ENCODE results near the gene DNASE1L1. TPM values are rescaled to one million over a fixed set of nuclear protein-coding genes. Genes with fewer than 3 reads are reported as not detected.

Gene DNASE1L1, protein sequence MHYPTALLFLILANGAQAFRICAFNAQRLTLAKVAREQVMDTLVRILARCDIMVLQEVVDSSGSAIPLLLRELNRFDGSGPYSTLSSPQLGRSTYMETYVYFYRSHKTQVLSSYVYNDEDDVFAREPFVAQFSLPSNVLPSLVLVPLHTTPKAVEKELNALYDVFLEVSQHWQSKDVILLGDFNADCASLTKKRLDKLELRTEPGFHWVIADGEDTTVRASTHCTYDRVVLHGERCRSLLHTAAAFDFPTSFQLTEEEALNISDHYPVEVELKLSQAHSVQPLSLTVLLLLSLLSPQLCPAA
- 10 to 100 TPM; 21.8 to 24.3 TPM for total RNA-seq

DNA sequence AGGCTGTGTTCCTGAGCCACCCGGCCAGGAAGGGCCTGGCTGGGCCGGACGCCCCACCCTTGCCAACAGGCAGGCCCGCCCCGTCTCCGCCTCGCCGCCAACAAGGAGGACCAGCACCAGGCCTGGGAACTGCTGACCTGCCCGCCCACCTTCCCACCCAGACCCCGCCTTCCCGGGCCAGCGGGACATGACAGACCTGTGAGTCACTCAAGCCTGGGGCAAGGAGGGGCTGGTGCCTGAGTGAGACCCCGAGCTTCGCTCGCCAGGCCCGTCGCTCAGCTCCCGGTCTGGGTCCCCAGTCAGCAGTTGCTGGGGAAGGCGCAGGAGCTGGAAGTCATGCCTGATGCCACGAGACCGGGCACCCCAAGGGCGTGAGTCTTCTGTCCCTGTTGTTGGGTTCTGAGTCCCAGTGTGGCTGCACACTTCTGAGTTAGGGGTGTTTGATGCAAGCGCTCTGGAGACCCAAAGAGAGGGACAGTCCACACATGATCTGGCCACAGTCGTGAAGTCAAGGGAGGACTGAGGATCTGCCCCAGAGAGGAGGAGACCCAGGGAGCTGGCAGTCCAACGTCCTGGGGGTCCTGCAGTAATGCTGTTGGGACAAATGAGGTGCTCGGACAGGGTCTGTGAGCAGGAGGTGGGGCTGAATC lies at the start of gene DNASE1L1:
DNASE1L1 (minus strand) TSS at position 33 of the 650 bp plus-strand sequence. CDS start 3,686 bp downstream, outside the sequence.
- no peak for DNase-seq
- Mint-ChIP-seq H3K9me3 (no peaks in the 10 kb centered on the region), H3K27ac (peak within 1 kb of the TSS; percentile 72), H3K4me1 (peaks cover 20% of the 10 kb centered on the region), H3K36me3 (ENCODE audit: low read depth) (peaks cover 16% of the 10 kb centered on the region), H3K4me3 (peak within 1 kb of the TSS; percentile 57), H3K27me3 (no peaks in the 10 kb centered on the region)
- POLR2A ChIA-PET, result no interaction called here
- CTCF ChIA-PET, result interaction anchor here (1.3 to 1.7 kb wide), 2 partner anchors 10 kb away, joined by 4 to 12 read pairs; no protein-coding TSS in a partner anchor

DNA sequence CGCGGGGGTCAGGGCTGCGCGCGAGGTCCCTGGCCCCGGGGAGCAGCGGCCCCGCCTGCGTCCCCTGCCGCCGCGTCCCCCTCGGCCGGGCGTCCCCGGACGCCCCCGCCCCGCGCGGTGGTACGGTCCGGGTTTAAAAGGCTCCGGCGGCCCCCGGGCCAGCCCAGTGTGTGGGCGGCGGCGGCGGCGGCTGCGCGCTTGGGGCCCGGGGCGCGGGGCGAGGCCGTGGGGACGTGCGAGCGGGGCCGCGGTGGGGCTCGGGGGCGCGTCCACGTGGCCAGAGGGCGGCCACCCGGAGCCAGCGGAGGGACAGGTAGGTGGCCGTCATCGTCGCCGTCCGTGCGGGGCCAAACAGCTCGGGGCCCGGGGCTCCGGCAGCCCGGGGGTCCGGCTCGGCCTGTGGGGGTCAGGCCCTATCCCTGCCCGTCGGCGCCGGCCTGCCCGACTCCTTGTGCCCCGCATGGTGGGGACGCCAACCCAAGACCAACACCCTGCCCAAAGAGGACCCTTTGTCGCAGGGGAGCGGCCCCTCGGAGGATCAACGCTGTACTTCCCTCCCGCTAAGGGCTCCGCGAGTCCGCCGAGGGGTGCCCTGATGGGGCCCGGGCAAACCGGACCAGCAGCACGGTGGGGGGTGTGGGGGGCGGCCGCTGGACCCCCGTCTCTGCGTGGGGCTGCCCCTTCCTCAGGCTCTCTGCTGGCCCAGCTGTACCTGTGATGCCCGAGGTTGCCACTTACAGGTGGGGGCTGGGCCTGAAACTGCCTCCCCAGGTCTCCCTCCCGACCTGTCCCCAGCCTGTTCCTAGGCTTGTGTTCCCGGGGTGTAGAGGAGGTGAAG lies 49.3 kb upstream of the DNASE1L1 start, which contains the start of gene PLXNA3:
PLXNA3 (plus strand) TSS at position 166 of the 838 bp plus-strand sequence. CDS start 1,903 bp downstream, outside the sequence.
- Mint-ChIP-seq H3K4me1 (peaks cover 9% of the 10 kb centered on the region), H3K27ac (peak within 1 kb of the TSS; percentile 92), H3K9me3 (no peaks in the 10 kb centered on the region), H3K36me3 (ENCODE audit: low read depth) (no peaks in the 10 kb centered on the region), H3K4me3 (peak within 1 kb of the TSS; percentile 90), H3K27me3 (no peaks in the 10 kb centered on the region)
- ChIA-PET POLR2A (no interaction called here), CTCF (interaction anchor here (0.6 to 0.9 kb wide), 3 partner anchors 27 to 76 kb away, joined by 3 to 4 read pairs (median 3); partner anchors contain the start of gene RPL10)
- peak; percentile 50 for DNase-seq

DNA sequence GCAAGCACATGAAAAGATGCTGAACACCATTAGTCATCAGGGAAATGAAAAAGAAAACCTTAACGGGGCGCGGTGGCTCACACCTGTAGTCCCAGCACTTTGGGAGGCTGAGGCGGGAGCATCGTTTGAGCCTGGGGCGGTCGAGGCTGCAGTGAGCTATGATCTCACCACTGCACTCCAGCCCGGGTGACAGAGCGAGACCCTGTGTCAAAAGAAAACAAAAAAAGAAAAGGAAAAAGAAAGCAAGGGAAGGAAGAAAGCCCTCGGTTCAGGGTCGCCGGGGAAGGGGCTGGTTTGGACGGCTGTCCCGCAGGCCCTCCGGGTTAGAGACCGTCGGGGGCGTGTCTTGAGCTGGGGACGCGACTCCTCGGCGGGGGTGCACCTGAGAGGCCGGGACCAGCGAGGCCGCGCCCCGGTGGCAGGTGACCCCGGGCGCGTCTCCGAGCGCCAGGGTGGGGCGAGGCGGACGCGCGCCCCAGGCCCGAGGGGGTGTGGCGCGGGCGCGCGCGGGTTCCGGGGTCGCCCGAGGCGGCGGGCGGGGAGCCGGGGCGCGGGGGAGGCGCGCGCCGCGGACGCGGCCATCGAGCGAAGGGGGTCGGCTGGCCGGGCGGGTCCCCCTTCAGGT lies 48.5 kb upstream of the DNASE1L1 start:
- no peaks in the 10 kb centered on the region for H3K27me3 Mint-ChIP-seq
- DNase-seq, result peak; percentile 48
- peak overlapping the region; percentile 92 for H3K27ac Mint-ChIP-seq
- peaks cover 2% of the 10 kb centered on the region for H3K36me3 Mint-ChIP-seq (ENCODE audit: low read depth)
- peak overlapping the region; percentile 90 for H3K4me3 Mint-ChIP-seq
- POLR2A ChIA-PET, result no interaction called here
- no peaks in the 10 kb centered on the region for H3K9me3 Mint-ChIP-seq
- CTCF ChIA-PET, result interaction anchor here (0.6 kb wide), 1 partner anchor 77 kb away, joined by 3 read pairs; no protein-coding TSS in a partner anchor
- H3K4me1 Mint-ChIP-seq, result peaks cover 9% of the 10 kb centered on the region

DNA sequence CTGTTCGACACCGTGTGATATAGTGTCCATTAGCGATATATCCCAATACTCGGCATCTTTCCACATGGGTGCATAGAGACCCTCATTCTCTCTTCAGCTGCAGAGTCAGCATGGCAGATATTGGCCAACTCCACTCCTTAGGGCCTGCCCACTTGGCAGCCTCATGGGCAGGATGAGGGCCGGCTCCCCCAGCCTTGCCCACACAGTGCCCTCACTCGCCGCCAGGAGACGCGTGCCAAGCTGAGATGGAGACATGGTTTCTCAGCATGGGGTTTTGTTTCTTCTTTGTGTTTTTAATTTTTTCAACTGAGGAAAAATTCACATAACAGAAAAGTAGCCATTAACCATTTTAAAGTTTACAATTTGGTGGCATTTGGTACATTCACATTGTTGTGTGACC lies 43.8 kb upstream of the DNASE1L1 start:
- Mint-ChIP-seq H3K27ac (no peak overlapping the region), H3K27me3 (no peaks in the 10 kb centered on the region), H3K9me3 (no peaks in the 10 kb centered on the region), H3K36me3 (ENCODE audit: low read depth) (peaks cover 4% of the 10 kb centered on the region), H3K4me3 (no peak overlapping the region), H3K4me1 (peaks cover 5% of the 10 kb centered on the region)
- POLR2A ChIA-PET, result no interaction called here
- CTCF ChIA-PET, result interaction anchor here (0.7 to 1.5 kb wide), 3 partner anchors 9 to 412 kb away, joined by 3 to 6 read pairs (median 3); no protein-coding TSS in a partner anchor
- no peak for DNase-seq

DNA sequence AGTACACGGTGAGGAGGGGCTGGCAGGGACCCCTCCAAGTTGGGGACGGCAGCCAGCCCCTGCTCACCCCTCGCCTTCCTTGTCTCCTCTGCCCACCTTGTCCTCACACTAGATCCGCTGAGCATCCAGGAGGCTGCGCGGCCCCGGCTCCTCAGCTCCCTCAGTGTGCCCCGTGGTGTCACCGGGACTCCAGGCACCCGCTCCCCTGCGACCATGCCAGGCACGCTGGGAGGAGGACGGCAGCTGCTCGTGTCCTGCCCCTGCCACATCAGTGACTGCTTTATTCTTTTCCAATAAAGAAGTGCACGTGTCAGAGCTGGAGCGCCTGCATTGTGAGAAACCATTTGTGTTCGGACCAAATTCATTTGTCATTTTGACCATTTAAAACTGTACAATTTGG lies 41.3 kb upstream of the DNASE1L1 start:
- no peak for DNase-seq
- Mint-ChIP-seq H3K27me3 (no peaks in the 10 kb centered on the region), H3K9me3 (no peaks in the 10 kb centered on the region), H3K36me3 (ENCODE audit: low read depth) (peaks cover 9% of the 10 kb centered on the region), H3K27ac (no peak overlapping the region), H3K4me1 (peaks cover 2% of the 10 kb centered on the region), H3K4me3 (no peak overlapping the region)
- CTCF ChIA-PET, result interaction anchor here (0.9 to 1.5 kb wide), 2 partner anchors 9 to 22 kb away, joined by 3 read pairs; no protein-coding TSS in a partner anchor
- POLR2A ChIA-PET, result no interaction called here

DNA sequence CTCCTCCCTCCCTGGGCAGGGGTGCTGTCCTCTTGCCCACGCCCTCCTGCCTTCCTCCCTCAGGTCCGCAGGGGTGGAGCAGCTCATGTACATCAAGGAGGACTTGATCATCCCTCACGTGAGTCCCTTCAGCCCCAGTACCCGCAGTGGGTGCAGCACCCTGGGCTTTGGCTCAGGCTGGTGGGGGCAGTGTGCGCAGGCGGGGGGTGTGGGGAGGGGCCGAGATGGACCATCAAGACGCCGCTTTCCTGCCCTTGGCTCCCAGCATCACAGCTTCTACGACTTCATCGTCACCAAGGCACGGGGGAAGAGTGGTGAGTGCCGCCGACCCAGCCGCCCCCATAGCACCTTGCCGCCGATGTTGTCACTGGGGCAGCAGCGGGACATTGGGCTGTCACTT lies 40.6 kb upstream of the DNASE1L1 start:
- peaks cover 2% of the 10 kb centered on the region for H3K4me1 Mint-ChIP-seq
- no peak for DNase-seq
- ChIA-PET CTCF (interaction anchor here (0.5 to 1.5 kb wide), 2 partner anchors 23 to 381 kb away, joined by 3 to 4 read pairs; no protein-coding TSS in a partner anchor), POLR2A (no interaction called here)
- H3K27ac Mint-ChIP-seq, result no peak overlapping the region
- H3K4me3 Mint-ChIP-seq, result no peak overlapping the region
- H3K9me3 Mint-ChIP-seq, result no peaks in the 10 kb centered on the region
- H3K36me3 Mint-ChIP-seq (ENCODE audit: low read depth), result peaks cover 9% of the 10 kb centered on the region
- H3K27me3 Mint-ChIP-seq, result no peaks in the 10 kb centered on the region

DNA sequence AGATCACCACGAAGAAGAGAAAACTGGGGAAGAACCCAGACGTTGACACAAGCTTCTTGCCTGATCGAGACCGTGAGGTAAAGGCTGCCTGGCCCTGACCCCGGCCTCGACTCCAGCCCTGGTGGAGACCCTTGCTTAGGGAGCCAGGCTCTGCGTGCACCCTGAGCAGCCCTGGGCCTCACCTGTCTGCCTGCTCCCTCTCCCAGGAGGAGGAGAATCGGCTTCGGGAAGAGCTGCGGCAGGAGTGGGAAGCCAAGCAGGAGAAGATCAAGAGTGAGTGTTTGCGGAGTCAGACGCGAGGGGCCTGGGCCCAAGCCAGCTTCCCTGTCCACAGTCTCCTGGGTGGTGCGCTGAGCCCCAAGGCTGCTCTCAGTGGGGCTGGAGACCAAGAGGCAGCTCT lies 39.4 kb upstream of the DNASE1L1 start:
- CTCF ChIA-PET, result no interaction called here
- Mint-ChIP-seq H3K4me3 (no peak overlapping the region), H3K36me3 (ENCODE audit: low read depth) (peaks cover 9% of the 10 kb centered on the region), H3K9me3 (no peaks in the 10 kb centered on the region), H3K27me3 (no peaks in the 10 kb centered on the region), H3K27ac (no peak overlapping the region), H3K4me1 (peaks cover 4% of the 10 kb centered on the region)
- POLR2A ChIA-PET, result no interaction called here
- no peak for DNase-seq

DNA sequence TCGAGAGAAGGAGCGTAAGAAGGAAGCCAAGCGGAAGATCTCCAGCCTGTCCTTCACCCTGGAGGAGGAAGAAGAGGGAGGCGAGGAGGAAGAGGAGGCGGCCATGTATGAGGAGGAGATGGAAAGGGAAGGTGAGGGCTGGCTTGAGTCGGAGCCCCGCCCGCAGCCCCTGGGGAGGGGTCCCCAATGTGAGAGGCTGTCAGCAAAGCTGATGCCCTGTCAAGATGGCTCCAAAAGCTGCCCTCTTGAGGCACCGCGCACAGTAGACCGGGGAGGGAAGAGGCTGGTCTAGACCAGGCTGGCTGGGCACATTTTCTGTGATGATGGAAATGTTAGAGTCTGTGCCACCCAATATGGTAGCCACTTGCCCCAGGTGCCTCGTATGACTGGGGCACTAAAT lies 37.4 kb upstream of the DNASE1L1 start:
- no peak for DNase-seq
- no peaks in the 10 kb centered on the region for H3K27me3 Mint-ChIP-seq
- no peaks in the 10 kb centered on the region for H3K9me3 Mint-ChIP-seq
- ChIA-PET POLR2A (no interaction called here), CTCF (interaction anchor here (1.9 kb wide), 1 partner anchor 41 kb away, joined by 5 read pairs; no protein-coding TSS in a partner anchor)
- no peak overlapping the region for H3K4me3 Mint-ChIP-seq
- H3K36me3 Mint-ChIP-seq (ENCODE audit: low read depth), result peaks cover 9% of the 10 kb centered on the region
- no peak overlapping the region for H3K27ac Mint-ChIP-seq
- peaks cover 16% of the 10 kb centered on the region for H3K4me1 Mint-ChIP-seq

DNA sequence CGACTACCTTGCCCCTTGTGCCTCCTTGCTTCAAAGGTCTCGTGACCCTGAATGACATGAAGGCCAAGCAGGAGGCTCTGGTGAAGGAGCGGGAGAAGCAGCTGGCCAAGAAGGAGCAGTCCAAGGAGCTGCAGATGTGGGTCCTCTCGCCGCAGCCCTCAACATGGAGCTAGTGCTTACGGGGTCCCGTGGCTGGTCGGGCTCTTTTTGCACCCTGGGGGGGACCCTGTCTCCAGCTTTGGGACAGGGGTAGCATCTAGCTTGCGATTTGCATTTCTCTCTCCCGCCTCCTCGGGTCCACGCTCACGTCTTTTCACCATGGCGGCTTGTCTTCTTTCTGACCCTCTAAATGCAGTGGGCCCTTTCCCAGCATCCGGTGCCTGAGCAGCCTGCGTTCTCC lies 36.7 kb upstream of the DNASE1L1 start:
- H3K36me3 Mint-ChIP-seq (ENCODE audit: low read depth), result peaks cover 11% of the 10 kb centered on the region

DNA sequence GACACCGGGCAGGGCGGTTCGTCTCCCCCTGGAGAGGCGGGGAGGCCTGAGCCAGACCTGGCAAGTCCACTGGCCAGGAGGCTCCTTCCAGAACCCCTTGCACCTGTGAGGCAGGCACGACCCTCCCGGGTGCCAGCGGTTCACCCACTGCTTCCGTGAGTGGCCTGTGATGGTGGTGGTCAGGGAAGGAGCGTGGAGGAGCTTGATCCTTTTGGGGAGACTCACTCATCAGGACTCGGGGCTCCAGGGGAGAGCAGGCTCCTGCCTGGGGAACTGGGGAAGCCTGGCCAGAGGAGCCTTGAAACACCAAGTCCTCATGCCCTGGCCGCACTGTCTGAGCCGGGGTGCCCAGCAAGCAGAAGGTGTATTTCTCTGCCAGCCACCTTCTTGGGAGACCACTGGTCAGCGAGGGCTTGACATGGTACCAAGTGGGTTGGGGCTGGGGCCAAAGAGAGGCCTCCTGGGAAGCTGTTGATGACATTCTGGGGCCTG lies 35.7 kb upstream of the DNASE1L1 start:
- CTCF ChIA-PET, result interaction anchor here (1.1 kb wide), 1 partner anchor 10 kb away, joined by 3 read pairs; no protein-coding TSS in a partner anchor
- peaks cover 21% of the 10 kb centered on the region for H3K4me1 Mint-ChIP-seq
- no peaks in the 10 kb centered on the region for H3K27me3 Mint-ChIP-seq
- POLR2A ChIA-PET, result no interaction called here
- DNase-seq, result no peak
- no peak overlapping the region for H3K27ac Mint-ChIP-seq
- peak overlapping the region; percentile 56 for H3K4me3 Mint-ChIP-seq
- H3K36me3 Mint-ChIP-seq (ENCODE audit: low read depth), result peaks cover 11% of the 10 kb centered on the region
- no peaks in the 10 kb centered on the region for H3K9me3 Mint-ChIP-seq

More for the DNA sequence above, 36.7 kb upstream of the DNASE1L1 start:
- peaks cover 17% of the 10 kb centered on the region for H3K4me1 Mint-ChIP-seq
- H3K4me3 Mint-ChIP-seq, result peak overlapping the region; percentile 34
- no peaks in the 10 kb centered on the region for H3K27me3 Mint-ChIP-seq
- ChIA-PET POLR2A (interaction anchor here (0.6 kb wide), 1 partner anchor 98 kb away, joined by 3 read pairs; no protein-coding TSS in a partner anchor), CTCF (interaction anchor here (1.1 to 1.9 kb wide), 2 partner anchors 9 to 42 kb away, joined by 3 to 5 read pairs; no protein-coding TSS in a partner anchor)
- no peak for DNase-seq
- H3K9me3 Mint-ChIP-seq, result no peaks in the 10 kb centered on the region
- H3K27ac Mint-ChIP-seq, result no peak overlapping the region

DNA sequence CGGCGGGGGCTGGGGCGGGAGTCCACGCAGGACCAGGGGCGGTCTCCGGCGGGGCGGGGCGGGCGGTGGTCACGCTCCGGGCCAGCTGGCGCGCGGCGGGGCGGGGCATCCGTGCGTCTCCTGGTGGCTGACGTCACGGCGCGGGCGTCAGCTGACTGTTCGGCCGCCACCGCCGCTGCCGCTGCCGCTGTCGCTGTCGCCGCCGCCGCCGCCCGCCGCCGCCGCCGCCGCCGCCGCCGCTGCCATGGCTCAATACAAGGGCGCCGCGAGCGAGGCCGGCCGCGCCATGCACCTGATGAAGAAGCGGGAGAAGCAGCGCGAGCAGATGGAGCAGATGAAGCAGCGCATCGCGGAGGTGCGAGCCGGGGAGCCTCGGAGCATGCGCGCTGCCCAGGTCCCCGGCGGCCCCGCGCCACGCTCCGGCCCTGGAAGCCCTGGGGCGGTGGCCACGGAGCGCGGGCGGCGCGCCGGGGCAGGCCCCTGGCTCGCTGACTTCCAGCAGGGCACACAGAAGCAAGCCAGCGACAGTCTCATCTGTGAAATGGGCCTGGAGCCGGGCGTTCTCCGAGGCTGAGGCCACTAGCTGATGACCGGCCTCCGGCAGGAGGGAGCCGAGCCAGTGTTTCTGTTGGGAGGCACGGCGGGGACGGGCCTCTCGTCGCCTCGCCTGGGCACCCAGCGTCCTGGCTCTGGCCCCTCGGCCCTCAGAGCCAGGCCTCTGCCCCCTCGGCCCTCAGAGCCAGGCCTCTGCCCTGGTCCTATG lies 35.1 kb upstream of the DNASE1L1 start, which contains the start of gene FAM50A:
FAM50A (plus strand) TSS at position 150 of the 763 bp plus-strand sequence; CDS start at position 245, 95 bp downstream.
- Mint-ChIP-seq H3K4me3 (peak within 1 kb of the TSS; percentile 70), H3K36me3 (ENCODE audit: low read depth) (peaks cover 11% of the 10 kb centered on the region), H3K9me3 (no peaks in the 10 kb centered on the region), H3K27me3 (no peaks in the 10 kb centered on the region), H3K27ac (peak within 1 kb of the TSS; percentile 84), H3K4me1 (peaks cover 22% of the 10 kb centered on the region)
- ChIA-PET POLR2A (no interaction called here), CTCF (interaction anchor here (1.1 kb wide), 1 partner anchor 11 kb away, joined by 3 read pairs; no protein-coding TSS in a partner anchor)
- DNase-seq, result peak; percentile 66
